Keratinocyte (primary cell): Measurements from ENCODE around the gene PNLIPRP3.

Source experiments
- CTCF ChIP-seq, 3 experiments: IDR thresholded peaks in 1 of 3; conservative IDR thresholded peaks in 1 of 3; optimal IDR thresholded peaks in 1 of 3; 2 replicates in 2 of 3; 3 replicates in 1 of 3; pipeline versions ENCODE3 to v1.5.1; 2011; ENCODE audit warnings: low read length in 3 of 3, mild to moderate bottlenecking in 3 of 3, moderate library complexity in 2 of 3, control low read depth in 1 of 3, inconsistent platforms in 1 of 3; ENCODE audit not compliant: insufficient read depth in 2 of 3; ENCODE audit errors: extremely low read depth in 1 of 3
- EZH2 ChIP-seq: IDR thresholded peaks from one replicate; pipeline ENCODE4 v1.6.1; 2012; ENCODE audit warnings: inconsistent platforms, mild to moderate bottlenecking, low read length, moderate library complexity

GRCh38 chr10:116403740-116404250 lies 23.9 kb upstream of the PNLIPRP3 start:
- TF ChIP-seq CTCF (optimal IDR thresholded peaks at IDR 0.05 in 1 of 3, IDR thresholded peaks at IDR 0.05 in 1 of 3, conservative IDR thresholded peaks at IDR 0.05 in 1 of 3; ENCODE audit: extremely low read depth in 1 of 3, insufficient read depth in 2 of 3, low read length in 3 of 3) (no peak), EZH2 (no peak)
